Forelimb muscle (tissue), 1 donor: ENCODE measurements around the gene ANKRD1. TPM values are rescaled to one million over a fixed set of nuclear protein-coding genes. Genes with fewer than 3 reads are reported as not detected.
"Not testable (repeated sequence)": the region's sequence is repeated elsewhere in the genome, so short reads cannot be mapped to it uniquely, and the experiment has no call there.

ENCODE experiments used
- DNase-seq: peaks from one replicate; pipeline ENCODE4 v3.0.0-alpha.2; 2013; ENCODE audit warnings: low read depth
- polyA plus RNA-seq: library from polyadenylated mRNA; unstranded; fragments of 120-200 nt; gene quantifications from one replicate; pipeline ENCODE4 v1.2.1, GENCODE V29; 2013; ENCODE audit not compliant: insufficient read length

ANKRD1 gene
- 143 TPM for polyA plus RNA-seq

DNA sequence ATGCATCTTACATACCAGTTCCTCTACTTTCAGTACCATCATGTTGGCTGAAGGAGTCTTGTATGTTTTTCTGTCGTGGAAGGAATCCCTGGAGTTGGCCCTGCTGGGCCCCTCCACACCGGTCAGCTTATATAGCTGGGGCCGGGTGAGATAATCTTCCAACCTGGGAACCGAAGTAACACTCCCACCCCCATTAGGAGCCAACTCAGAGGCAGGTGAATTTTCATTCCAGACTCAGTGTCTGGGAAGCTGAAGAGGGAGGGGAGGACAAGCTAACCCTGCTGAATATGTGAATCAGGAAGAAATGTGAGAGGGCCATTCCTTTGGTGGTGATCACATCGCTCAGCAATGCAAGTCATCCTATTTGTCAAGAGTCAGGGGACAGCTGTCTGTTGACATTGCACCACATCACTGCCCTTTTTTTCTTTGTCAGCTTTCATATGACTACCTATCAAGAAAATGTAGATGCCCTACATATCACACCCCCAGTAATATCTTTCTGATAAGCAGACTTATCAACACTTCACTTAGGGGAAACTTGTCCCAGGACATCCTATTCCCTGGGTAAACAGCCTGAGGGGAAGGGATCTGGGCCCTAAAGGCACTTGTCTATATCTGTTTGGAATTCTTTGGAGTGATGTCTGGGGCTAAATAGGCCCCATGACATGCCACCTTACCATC, at the start of gene ANKRD1:
ANKRD1 (minus strand) TSS at position 102 of the 681 bp plus-strand sequence; CDS start at position 42, 60 bp downstream.
- DNase-seq, result no peak

DNA sequence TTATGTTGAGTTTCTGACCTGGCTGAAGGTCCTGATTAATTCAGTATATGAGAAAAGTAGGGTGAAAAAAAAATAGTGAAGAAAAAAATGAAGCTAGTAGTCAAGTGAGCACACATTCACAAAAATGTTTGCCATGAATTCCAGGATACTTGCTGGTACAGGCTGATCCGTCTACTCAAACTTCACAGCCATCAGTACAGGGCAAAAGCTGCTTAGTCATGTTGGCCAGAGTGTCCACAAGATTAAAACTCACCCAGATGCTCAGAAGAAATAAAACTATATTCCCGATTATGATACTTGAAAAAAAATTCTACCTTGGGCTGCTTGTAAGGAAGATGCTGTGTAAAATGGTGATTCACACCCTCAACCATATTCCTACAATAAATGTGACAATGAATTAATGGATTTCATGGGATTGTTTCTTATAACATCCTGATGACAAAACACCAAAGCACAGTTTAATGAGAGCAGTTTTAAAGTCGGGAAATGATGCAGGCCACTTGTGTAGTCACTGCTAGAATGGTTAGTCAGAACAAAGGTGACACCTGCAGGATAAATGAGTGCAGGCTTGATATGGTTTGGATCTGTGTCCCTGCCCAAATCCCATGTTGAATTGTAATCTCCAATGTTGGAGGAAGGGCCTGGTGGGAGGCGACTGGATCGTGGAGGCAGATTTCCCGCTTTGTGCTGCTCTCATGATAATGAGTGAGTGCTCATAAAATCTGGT, 49.2 kb upstream of the ANKRD1 start:
- DNase-seq, result no peak

DNA sequence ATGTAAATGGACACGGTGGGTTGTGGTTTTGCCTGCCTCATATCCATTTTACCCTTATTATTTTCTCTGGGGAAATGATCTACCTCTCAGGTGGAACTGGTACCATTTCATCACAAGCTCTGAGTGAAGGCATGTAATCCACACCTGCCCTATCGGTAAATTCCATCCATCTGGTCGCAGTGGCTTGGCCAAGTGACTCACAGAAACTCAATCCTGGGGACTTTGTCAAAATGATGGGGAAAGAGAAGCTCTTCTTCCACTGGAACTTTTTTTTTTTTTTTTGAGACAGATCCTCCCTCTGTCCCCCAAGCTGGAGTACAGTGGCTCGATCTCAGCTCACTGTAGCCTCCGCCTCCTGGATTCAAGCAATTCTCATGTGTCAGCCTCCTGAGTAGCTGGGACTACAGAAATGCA, 48.2 kb upstream of the ANKRD1 start:
- DNase-seq, result no peak

DNA sequence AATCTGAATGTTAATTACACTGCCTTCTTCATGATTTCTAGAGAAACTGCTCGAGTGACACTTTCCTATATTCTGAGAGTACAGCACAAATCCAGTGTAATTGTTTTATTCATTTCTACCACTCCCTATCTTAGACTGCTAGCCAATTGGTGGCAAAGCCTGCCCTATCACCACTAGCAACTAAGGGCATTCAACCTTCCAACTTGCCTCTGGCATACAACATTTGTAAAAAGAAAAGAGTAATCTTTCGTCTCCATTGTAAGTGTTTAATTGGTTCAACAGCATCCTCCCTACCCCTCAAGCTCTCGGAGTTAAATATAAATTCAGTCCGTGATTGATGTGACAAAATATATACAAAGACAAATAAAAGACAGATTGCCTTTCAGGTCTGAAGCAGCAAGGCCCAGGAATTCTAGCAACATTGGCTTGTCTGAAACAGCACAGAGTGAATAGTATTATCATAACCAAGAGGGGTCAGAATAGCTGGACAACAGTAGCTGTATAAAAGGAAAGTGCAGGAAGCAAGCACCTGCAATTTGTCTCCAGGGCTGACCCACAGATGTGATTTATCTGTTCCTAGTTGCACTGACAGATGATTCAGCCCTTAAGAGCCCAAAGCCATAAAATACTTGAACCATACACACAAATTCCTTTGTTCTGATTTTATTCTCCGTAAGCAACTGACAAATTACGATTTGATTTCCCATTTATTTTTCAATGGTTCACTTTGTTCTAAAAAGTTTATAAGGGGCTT, 47.6 kb upstream of the ANKRD1 start:
- DNase-seq, result no peak

DNA sequence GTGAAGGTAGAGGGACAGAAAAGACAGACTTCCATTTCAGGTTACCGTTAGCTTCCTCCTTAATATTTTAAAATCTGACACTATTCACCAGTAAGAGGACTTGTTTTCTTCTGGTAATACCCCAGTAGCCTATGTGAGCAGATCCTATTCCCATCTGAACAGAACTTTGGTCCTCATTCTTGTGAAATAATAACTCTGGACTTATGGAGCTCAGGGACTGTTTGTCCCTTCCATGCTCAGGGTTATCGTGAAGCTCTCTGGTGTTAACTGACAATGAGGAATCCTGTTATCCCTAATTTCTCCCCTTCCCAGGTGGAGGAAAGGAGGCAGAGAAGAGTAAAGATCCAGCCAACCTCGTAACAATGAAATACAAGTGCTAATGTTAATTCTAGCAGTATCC, 47.0 kb upstream of the ANKRD1 start:
- no peak for DNase-seq

DNA sequence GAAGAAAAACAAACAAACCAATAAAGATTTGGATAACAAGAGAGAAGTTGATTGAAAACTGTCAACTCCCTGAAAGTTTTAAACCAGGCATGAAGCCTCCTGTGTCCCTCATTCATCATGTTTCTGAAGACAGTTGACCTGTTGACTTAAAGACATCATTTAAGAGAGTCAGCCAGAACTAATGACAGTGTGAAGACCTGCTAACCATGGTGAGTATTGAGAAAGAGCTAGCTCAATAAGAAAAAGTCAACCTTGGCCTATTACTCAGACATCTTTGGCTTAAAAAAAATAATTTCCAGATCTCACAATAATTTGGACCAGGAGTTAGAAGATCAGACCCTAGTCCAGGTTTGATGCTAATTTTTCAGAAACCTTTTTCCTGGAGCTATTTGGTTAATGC, 45.3 kb upstream of the ANKRD1 start:
- no peak for DNase-seq

DNA sequence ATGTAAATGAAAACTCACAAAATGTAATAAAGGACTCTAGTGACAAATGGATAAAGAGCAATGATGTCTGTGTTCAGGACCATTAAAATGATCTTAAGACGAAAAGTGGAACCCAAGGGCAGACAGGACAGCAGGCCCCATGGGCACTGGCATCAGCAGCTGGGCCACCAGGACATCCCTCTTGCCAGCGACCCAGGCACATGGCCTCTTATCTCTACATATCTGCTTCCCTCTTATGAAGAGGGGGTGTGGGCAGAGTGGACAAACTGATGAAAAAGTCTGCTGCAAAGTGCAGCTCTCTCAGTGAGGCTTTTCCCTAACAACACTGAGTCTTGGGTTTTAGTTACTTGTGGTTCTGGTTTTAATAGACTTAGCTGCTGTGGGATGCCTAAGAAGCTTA, 44.8 kb upstream of the ANKRD1 start:
- no peak for DNase-seq

DNA sequence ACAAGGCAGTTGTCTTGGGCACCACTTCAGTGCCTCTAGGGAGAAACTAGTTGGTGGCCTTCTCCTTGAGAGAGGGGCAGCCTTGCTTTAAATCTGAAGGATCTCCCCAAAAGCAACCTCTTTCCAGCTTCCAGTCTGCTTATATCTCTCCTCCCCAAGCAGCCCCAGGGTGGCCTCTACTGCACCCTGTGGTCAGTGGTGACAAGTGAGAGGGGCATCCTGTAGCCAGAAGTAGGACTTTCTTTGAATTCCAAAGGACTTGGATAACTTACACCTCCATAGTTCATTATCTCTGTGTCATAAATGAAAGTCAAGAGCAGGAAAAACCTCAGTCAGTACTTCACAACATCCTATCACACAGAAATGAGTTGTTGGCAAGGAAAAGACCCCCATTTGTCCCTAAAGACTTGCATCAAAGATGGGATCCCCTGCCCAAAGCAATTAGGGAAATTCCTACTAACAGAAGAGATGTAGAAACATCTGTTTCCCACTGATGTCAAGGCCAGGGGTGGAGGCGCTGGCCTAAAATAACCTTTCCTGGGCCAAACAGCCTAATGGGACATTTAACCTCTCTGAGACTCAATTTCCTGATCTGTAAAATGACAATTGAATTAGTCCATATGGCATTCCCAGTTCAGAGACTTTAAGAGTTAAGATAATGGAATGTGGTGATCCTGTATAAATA, 44.0 kb upstream of the ANKRD1 start:
- peak; percentile 31 for DNase-seq

DNA sequence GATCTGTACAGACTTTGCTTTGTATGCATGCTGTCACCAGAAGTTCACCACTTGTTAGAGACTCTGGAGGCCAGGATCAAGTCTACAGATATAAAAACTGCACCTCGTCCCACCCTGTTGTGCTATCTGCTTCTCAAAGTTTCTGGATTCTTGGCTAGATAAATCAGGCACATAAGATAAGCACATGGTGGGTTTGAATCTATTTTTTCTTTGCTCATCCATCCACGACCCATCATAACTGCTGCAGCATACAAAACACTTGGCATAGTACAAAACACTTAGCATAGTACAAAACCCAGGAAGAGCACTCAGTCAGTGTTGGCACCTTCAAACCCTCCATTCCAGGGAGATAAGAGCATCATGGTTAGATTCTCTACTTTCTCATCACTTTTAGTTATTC, 42.4 kb upstream of the ANKRD1 start:
- no peak for DNase-seq

DNA sequence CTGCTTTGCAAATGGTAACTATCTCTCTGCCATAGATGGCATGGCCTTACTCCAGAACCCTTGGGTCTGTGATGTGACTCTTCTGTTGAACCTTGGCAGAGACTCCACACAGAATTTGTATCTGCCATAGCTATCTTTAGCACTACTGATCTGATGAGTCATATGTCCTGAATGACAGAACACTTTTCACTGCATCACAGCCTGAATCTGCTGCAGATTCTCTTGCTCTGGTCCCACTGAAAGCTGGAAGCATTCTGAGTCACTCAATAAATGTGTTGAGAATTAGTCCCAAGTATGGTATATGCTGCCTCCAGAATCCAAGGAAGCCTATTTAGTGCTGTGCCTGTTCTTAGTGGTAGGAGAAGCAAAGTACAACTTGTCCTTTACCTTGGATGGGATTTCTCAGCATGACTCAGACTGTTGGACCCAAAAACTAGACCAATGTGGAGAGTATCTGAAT, 39.5 kb upstream of the ANKRD1 start:
- DNase-seq, result no peak

DNA sequence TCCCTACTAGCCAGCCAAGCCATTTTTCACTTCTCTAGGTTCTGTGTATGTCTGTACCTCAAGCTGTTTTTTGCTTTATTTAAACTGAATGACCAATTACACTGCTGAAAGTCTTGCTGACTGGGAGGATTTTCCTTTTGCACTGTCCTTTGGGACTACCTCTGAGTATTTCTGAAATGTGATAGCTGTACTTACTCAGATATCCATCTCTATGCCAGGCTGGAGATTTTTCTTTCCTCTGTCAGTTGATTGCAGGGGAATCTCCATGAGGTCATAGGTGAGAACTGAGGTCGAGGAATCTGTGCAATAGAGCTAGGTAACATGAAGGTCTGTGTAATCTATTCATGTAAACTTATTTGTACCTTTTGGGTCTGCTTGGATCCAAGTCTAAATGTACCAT, 38.9 kb upstream of the ANKRD1 start:
- no peak for DNase-seq

DNA sequence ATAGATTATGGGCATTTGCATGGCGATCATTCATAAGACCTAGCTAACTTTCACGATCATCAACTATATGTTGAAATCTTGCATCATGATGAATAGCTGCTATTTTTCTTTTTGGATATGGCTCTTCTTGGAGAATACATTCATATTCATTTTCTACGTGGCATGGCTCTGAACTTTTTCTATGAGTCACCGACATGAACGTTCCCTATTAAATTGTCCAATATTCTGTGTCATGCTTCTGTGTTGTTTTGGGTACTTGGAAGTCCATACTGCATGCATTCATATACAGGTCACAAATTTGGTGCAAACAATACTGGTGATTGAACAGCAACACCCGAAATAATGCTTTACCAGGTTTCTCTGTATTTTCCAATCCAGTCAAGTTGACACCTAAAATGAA, 37.9 kb upstream of the ANKRD1 start:
- DNase-seq, result no peak

DNA sequence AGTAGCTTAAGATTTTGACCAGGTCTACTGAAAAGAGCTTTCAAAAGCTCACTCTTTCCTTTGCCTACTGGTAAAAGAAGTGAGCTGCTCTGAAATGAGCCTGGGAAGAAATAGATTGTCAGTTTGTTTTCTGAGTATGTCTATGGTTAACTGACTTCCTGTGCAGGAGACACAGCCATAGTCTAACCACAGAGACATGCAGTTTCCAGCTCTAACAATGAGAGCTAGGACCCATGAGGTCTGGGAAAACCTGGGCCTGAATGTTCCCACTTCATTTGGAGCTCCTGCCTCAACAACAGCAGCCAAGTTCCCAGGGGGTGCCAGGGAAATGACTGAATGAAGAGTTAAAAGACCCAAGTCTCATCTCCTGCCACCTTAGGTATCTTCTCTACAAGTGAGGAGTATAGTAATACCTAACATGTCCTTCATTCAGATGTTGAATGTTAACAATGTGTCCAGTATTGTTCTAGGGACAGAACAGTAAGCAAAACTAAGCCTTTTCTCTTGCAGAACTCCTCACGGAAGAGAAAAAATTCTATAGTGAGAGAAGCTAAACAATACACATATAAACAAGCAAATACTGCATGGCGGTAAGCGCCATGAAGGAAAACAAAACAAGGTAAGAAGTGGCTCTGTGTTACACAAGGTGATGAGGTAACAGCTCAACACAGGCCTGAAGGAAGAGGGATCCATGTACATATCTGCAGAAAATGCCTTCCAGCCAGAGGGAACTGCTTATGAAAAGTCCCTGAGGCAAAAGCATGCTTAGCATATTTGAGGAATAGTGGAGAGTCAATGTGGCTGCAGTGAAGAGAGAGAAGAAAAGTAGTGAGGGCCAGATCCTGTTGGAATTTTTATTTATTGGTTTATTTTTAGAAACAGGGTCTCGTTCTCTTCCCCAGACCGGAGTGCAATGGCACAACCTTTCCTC, 26.4 kb upstream of the ANKRD1 start:
- no peak for DNase-seq

DNA sequence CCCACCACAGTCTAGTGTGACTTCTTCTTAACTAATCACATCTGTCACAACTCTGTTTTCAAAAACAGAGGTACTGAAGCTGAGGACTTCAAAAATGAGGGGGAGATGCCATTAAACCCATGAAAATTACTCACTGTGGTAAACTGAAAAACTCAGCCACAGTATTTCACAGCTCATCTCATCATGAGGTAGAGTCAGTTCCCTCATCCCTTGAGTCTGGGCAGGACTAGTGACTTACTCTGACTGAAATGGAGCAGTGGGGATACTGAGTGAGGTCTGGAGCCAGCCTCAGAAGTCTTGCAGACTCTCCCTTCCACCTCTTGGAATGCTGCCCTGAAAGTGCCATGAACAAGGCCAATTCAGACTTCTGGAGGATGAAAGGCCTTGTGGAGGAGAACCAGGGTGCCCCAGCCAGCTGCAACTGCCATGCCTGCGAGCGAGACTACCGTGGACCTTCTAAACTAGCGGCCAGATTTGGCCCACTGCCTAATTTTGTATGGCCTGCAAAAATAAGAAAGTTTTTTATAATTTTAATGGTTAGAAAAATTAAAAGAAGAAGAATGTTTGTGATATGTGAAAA, 24.7 kb upstream of the ANKRD1 start:
- no peak for DNase-seq

DNA sequence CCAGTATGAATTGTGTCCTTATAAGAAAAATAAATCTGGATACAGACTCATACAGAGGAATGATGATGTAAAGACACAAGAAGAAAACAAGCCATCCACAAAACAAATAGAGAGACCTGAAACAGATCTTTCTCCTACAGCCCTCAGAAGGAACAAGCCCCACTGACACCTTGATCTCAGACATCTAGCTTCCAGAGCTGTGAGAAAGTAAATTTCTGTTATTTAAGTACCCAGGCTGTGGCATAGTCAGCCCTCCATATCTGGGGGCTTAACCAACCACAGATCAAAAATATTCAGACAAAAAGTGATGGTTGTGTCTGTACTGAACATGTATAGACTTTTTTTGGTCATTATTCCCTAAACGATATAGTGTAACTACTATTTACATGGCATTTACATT, 23.9 kb upstream of the ANKRD1 start:
- no peak for DNase-seq

DNA sequence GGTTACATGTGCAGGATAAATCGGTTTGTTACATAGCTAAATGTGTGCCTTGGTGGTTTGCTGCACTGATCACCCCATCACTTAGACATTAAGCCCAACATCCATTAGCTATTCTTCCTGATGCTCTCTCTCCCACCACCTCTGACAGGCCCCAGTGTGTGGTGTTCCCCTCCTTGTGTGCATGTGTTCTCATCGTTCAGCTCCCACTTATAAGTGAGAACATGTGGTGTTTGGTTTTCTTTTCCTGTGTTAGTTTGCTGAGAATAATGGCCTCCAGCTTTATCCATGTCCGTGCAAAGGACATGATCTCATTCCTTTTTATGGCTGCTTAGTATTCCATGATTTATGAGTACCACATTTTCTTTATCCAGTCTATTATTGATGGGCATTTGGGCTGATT, 22.1 kb upstream of the ANKRD1 start:
- not testable (repeated sequence) for DNase-seq

DNA sequence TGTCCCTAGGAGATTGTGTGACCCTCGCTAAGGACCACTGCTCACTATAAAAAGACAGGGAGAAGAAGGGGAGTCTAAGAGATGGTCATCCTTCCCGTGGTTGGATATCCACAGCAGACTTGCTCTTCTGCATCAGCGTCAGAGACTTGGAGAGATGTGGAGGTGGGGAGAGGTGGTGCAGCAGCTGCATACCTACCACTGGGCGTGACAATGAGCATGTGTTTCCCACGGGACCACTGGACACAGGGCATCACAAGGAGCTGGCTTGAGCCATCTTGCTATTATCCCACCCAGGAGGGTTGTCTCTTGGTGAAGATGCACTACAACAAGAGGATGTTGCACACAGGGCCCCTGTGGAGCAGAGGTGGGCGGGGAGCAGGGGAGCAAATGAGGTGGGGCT, 18.8 kb upstream of the ANKRD1 start:
- DNase-seq, result no peak

DNA sequence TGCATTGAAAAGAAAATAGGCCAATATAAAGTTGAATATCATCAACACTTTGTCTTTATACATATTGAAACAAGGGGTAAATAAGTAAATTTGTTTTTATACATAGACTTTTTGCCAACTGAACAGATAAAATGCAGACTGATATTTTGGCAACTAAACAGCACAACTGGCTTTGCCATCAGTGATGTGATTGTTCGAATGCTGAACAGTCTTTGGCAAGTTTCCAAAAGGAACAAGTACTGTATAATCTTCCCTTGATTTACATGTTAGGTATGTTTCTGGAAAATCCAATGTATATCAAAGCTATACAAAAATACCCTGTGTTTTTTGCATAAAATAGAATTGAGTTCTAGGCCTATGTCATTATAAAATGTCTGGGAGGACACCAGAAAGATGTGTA, 18.2 kb upstream of the ANKRD1 start:
- DNase-seq, result no peak

DNA sequence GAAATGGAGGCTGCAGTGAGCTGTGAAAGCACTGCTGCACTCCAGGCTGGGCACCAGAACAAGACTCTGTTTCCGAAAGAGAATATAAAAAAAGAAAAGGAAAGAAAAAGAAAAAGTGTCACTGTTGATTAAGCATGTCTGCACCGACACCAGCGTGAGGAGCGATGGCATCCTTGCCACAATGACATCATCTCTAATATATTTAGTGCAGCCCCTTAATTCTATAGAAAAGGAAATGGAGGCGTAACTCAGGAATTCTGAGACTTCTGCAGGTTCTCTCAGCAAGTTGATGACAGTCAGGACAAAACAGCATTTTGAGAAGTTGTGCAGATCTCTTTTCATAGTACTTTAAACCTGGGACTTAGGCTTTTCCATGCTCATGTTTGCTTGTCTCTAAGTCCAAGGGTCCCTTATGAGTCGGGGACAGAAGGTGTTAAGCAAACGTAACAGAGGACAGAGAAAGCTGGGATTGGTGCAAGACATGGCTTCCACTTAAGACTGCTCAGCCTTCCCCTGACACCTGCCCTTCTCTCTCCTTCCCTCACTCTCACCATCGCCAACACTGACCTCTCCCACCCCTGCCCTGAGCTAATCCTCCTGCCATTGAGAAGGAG, 16.9 kb upstream of the ANKRD1 start:
- DNase-seq, result no peak

DNA sequence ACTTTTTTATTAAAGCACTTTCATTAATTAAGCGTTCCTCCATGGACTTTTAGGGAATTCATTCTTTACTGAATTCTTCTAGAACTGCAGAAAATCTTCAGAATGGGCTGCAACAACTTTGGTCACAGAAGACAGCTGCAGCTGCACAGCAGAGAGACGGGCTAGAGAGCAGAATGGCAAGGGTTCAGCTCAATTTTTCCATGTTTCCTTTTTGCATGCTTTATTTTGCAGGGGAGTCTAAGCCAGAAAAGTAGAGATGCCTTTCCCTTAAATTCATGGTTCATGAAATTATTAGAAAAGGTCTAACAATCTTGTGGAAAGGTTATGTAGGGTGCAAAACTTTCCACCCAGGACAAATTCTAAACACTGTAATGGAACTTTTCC, 15.4 kb upstream of the ANKRD1 start:
- no peak for DNase-seq
